Stimulated activated CD4-positive, alpha-beta T cell treated with anti-CD3 and anti-CD28 coated beads, TNF-alpha, amount 100 ng/mL, for 48 hours (primary cell): ENCODE results near the gene NPAS1.
A peak's percentile ranks its signal among the peaks of the same experiment; 100 is the strongest.
"Not testable (repeated sequence)": the region's sequence is repeated elsewhere in the genome, so short reads cannot be mapped to it uniquely, and the experiment has no call there.

ENCODE experiments used
- DNase-seq, 3 donors: peaks; one replicate each; pipeline ENCODE4 v3.0.0-alpha.2; 2020; ENCODE audit warnings: low read depth in 3 of 3

Gene NPAS1

DNA sequence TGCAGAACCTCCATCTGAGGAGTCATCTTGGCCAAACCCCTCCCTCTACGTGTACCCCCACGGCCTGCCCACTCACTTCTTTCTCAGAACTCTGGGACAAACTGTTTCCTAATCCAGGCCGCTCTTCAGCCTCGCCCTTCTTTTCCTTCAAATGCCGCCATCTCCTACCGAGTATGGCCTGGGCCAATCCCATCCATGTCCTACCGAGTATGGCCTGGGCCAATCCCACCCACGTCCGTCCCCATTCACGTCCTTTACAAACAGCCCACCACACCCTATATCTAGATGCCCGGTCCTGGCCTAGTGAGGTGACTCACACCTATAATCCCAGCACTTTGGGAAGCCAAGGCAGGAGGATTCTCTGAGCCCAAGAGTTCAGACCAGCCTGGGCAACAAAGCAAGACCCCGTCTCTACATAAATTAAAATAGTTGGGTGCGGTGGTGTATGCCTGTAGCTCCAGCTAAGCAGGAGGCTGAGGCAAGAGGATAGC lies 27.7 kb downstream of the NPAS1 start:
- DNase-seq: no peak

DNA sequence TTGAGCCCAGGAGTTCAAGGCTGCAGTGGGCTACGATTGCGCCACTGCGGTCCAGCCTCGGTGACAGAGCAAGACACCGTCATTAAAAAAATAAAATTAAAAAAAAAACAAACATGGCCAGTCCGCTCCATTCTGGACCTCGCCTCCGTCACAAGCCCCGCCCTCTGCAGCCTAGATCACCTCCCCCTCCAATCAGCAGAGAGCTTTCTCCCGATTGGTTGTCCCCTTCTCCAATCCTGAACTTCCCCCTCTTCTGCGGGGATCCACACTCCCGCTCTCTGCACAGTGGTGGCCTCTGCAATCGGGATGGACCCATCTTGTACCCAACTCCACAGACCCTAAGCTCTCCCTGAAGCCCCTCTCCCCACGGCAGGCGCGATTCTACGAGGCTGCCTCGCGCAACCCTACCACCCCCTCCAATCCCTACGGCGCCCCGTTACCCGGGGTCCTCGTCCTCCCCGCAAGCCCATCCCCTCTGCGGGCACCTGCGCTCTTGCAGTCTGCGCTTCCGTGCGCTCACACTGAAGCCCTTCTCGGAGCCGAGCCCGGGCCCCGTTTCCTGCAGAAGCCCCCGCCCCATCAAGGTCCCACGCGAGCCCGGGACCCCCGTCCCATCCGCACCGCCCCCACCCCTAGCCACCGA lies 28.2 kb downstream of the NPAS1 start:
- DNase-seq: peak; percentile 39 to 80 (median 72)

DNA sequence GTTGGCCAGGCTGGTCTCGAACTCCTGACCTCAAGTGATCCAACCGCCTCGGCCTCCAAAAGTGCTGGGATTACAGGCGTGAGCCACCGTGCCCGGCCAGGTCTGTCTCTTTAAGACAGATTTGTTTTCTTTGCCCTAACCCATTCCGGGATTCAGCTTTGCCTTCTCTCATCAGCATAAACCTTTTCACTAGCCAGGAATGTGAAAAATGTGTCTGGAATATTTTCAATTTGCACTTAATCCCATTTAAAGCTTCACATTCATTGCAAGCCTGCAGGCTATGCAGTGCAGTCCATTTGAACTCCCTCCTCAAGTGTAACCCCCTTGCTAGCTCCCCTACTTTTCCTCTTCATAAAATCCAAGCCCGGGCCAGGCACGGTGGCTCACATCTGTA lies 29.7 kb downstream of the NPAS1 start:
- no peak for DNase-seq

DNA sequence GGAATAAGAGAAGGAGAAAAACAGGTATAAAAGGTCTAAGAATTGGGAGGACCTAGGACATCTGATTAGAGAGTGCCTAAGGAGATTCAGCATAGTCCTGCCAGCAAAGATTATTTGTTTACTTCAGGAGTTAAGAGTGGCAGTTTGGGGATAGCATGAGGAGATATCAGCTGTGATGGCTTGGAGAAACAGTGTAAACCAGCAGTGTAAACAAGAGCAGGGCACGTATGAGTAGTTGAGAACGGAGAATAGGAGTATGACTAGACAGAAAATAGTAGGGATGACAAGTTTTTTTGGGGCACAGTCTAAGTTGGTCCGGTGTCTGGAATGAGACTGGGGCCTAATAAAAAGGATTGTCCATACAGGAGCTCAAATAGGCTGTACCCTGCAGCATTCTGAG lies 30.9 kb downstream of the NPAS1 start:
- DNase-seq: not testable (repeated sequence)

DNA sequence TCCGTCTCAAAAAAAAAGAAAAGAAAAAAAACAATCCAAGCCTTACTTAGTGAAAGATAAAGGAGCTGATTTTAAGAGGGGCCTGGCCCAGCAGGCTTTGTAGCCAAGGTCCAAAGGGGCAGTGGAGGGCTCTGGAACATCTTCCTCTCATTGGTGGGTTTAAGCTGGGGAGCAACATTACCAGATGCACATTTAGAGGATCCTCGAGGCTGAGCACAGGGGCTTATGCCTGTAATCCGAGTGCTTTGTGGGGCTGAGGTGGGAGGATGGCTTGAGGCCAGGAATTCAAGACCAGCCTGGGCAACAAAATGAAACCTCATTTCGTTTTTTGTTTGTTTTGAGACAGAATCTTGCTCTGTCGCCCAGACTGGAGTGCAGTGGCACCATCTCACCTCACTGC lies 36.8 kb downstream of the NPAS1 start:
- no peak for DNase-seq

DNA sequence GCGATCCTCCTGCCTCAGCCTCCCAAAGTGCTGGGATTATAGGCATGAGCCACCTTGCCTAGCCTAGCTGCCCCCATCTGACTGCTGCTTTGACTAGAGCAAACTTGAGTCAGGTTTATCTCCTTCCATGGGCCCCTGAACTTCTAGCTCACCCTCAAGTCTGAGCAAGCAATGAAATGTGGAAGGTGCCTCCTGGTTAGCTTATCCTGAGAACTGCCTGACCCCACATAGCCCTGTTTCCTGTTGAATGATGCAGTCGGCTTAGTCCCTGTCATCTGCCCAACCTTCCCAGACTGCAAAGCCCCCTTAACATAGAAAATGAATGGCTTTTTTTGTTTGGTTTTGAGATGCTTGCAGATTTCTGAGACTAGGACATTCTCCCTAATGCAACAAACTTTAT lies 37.7 kb downstream of the NPAS1 start:
- DNase-seq: no peak

DNA sequence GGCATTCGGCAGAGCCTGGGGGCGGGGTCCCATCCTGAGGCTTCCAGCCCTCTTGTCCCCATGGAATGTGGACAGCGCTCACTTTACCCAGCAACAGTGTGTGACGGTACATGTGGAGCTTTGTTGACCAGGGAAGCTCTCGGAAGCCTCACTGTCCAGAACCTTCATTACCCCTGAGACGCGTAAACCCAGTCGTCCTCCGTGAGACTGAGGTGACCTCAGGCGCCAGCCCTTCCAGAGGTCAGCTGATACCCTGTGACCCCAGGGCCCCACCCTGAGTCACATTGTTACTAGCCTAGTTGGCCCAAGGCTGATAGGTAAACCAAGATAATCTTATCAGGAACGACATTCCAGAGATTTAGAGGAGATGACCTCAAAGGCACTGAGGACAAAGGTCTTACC lies 39.0 kb downstream of the NPAS1 start:
- no peak for DNase-seq

DNA sequence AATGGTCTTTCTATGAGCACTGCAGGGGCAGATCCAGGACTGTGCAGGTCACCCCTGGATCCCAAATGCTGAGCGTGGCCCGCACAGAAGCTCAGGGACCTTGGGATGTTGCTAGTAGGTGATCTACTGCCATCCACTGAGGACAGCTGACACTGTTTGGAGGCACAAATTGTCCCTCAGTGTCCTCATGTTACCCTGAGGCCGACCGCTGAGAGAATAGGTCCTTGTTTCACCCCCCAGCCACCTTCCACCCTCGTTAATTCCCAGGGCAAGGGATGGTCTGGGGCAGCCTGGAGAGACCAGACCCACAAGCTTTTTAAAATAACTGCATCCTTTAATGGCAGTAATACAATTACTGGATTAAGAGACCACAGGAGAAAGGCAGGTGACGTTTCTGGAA lies 44.2 kb downstream of the NPAS1 start:
- DNase-seq: no peak

DNA sequence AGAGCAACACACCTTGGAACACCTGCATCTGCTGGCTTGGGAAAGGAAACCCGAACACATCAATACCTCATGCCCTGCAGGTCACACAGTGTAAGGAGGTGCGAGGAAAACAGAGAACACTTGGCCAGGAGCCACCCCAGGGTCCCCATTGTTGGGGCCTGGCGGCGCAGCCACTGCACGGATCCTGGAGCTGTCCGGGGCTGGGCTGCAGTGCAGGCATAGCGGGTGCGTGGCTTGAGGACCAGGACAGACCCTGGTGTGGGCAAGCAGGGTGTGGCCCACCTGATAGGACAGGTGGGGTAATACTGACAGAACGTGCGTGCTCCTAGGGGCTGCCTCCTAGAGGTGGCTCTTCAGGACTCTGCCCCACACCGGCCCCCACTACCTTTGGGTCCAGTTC lies 45.6 kb downstream of the NPAS1 start:
- no peak for DNase-seq

DNA sequence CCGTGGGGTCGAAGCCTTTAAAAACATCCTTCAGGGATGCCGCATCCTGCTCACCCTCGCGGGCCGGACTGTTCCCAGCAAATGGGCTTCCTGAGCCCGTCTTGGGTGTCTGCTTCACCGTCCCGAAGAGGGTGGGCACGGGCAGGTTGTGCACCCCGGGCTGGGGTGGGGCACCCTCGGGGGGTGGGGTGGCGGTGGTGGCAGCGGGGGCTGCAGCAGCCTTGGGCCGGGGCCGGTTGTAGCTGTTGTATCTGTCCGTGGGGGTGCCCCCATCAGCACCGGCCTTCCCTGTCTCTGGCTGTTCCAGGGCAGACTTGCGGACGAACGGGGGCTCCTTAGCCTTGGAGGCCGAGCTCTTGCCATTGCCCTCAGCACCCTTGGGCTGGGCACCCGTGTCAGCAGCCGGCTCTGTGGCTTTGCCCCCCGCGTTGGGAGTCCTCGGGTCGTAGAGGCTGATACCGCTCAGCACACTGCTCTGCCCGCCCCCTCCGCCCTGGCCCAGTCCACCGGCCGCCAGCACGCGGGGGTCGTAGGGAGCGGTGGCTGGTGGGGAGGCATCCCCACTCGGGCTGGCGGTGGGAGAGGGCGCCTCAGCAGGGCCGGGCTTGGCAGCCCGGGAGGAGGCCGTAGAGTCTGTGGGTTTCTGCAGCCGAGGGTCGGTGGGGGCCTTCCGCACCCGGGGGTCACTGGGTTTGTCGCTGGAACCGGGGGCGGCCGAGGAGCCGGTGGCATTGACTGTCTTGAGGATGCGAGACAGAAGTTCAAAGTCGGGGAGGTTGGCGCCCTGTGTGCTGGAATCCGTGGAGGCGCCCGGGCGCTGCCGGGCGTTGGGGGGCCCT lies 47.0 kb downstream of the NPAS1 start:
- DNase-seq: no peak

DNA sequence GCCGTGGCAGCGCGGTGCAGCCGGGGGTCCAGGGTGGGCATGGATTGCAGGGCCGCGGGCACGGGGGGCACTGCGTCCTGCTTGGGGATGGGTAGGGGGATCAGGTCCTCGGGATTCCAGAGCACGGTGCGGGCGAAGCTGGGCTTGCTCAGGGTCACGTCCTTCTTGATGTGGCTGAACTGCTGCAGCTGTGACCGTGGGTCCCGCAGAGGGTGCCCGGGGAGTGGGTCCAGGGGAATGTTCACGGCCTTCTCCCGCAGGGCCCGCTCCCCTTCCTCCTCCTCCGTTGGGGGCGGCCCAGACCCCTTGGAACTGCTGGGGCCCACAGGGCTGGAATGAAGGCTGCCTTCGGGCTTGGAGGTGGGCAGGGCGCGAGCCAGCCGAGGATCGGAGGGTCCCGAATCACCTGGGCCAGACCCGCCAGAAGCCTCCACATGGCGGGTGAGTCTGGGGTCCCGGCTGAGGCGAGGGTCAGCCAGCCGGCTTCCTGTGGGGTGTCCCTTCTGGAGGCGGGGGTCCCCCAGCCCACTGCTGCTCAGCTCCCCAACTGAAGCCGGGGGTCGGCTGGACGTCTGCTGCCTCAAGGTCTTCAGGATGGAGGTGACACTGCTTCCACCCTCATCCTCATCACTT lies 47.7 kb downstream of the NPAS1 start:
- no peak for DNase-seq

DNA sequence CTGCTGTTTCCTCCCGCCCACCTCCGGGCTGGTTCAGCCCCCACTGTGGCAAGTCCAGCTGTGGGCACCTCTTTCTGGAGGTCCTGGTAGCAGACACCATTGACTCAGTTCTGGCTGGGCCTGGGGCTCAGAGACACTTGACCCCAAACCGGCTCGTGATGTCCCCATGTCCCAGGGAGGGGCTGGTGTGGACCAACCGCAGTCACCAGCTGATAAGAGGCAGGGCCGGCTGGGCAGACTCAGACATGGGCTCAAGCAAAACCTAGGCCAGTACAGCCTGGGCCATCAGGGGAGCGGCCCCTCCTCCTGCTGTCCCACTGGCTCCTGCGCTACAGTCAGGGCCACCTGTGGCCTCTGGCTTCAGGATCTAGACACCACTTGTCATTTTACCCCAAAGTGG lies 48.6 kb downstream of the NPAS1 start:
- DNase-seq: no peak

DNA sequence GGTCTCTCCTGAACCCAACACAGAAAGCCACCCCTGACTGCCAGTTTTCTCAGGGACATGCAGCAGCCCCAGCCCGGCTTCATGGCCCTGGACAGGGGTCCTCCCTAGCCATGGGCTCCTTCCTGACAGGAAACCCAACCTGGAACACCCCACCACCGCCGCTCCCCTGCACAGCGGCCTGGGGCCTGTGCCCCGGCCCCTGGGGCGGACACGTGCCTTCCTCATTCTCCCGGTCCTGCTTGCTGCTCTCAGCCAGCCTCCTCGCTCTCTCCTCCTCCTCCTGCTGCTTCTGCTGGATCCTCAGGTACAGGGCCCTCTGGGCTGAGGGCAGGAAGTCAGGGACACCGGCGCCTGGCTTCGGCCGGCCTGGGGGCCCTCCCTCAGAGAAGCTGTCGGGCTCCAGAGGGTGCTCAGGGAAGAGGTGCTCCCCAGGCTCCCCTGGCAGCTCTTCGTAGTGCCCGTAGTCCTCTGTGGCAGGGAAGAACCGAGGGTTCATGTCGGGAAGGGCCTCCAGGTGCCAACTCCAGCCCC lies 49.3 kb downstream of the NPAS1 start:
- DNase-seq: no peak

DNA sequence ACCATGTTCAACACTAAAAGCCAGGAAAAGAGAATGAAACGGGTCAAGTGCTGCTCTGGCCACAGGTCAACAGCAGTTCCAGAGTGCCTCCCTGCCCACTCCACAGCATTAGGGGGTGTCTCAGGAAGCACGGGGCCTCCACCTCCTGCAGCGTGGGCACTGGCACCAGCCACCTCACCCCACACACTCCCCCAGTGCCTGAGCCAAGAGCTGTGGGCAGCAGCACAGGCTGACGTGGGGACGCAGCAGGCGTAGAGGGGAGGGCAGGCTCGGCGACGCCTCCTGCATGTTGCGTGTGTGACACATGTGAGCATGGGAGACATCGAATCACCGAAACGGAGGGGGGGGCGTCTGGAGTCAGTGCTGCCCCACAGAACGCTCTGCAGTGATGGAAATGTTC lies 50.2 kb downstream of the NPAS1 start:
- DNase-seq: no peak

DNA sequence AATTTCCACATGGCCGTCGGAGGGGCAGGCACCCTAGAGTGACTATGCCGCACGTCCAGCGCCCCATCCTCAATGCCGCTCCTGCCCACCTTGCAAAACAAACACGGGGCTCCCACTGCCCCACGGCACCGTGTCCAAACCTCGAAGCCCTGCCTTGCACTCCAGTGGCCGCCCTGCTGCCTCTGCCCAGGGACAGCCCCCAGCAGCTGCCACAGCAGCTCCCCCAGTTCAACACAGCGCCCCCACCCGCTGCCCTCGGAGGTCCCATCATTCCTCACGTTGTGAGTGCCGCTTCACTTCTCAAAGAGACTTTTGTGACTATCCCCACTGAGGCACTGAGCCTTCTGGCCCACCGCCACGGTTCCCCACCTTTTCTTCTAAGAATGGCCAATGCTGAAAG lies 51.1 kb downstream of the NPAS1 start:
- DNase-seq: no peak

DNA sequence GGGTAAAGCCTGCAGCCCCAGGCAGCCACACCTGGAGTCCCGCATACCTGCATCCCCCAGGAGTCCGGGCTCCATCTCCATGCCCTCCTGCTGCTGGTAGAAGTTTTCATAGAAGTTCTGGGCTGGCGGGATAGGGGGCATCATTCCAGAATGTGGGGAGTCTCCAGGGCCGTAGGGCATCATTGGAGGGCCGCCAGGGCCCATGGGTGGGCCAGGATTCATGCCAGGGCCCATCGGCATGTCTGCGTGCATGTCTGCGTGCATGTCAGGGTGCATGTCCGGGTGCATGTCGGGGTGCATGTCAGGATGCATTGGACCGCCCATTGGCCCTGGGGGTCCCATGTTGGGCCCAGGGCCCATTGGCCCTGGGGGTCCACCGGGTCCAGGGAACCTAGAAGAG lies 52.1 kb downstream of the NPAS1 start:
- no peak for DNase-seq

DNA sequence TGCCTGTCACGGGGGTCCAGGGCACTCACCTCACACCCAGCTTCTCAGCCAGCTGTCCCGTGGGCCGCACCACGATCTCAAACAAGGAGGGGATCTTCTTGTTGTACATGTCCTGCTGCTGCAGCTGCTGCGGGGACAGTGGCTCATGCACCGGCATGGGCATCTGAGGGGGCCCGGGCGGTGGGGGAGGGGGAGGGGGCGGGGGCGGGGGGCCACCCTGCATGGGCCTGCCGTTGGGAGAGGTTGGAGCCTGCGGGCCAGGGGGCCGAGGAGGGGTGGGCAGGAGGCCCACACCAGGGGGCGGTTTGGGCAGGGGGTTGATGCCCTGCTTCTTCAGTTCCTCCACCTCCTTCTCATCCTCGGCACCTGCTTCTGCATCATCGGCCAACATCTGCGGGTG lies 52.7 kb downstream of the NPAS1 start:
- DNase-seq: no peak

DNA sequence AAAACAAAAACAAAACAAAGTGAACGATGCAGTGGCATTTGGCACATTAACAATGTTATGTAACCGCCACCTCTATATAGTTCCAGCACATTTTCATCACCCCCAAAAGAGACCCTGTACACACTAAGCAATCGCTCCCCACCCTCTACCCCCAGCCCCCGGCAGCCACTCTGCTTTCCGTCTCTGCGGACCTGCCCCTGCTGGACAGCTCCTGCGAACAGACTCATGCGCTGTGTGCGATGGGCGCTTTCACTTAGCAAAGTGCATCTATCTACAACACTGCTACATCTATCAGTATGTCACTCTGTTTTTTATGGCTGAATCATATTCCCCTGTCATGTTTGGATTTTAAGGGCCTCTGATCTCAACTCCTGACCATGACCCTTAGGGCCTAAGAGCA lies 53.9 kb downstream of the NPAS1 start:
- DNase-seq: no peak

DNA sequence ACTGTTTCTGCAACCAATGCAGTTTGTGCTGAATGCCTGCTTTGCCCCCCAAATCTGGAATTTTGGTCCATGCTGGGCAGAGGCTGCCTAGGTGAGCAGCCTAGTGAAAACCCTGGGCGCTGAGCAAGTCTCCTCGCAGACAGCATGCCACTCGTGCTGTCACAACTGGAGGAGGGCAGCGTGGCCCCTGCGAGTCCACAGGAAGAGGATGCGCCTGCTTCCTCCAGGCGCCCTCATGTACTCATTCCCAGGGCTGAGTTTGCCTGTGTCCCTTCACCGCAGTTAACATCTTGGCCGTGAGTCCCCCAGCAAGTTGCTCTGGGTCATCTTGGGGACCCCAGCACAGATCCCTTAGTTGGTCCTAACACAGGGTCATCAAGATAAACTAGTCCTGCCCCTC lies 55.0 kb downstream of the NPAS1 start:
- no peak for DNase-seq

DNA sequence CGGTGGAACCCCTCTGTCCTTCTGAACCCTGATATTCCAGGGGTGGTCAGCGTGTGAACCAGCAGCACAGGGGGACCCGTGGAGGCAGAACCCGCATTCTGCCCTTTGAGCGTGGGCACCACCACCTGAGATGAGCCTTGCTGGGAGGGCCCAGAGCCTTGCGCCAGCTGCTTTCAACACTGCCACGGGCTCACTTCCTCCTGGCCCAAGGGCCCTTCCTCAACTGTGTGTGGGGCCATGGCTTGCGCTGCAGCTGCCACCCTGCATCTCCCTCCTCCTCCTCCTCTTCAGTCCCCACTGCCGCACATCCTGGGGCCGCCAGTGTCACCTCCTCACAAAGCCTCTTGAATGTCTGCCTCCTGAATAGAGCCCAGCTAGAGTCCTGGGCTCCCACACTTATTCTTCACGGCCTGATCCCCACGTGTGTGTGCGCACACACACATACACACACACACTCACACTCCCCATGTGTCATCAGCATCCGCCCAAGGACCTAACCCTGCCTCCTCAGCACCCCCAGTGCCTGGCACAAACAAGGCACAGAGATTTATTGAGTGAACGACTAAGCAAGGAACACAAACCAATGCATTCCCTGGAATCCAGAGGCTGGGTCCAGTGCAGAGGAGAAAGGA lies 55.7 kb downstream of the NPAS1 start:
- DNase-seq: no peak

DNA sequence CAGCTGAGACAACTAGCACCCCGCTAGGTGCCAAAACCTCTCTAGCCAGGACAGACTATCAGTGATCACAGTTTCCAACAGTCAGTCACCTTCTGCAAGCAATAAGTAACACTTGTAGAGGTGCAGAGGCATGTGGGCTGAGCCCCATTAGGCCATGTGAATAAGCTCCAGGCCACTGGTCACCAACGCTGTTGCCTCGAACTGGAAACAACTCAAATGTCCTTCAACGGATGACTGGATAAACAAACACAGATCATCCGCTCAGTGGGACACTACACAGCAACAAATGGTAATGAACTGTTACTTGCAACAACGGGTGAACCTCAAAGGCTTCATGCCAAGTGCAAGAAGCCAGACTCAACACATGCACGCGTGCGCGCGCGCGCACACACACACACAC lies 56.3 kb downstream of the NPAS1 start:
- DNase-seq: no peak

DNA sequence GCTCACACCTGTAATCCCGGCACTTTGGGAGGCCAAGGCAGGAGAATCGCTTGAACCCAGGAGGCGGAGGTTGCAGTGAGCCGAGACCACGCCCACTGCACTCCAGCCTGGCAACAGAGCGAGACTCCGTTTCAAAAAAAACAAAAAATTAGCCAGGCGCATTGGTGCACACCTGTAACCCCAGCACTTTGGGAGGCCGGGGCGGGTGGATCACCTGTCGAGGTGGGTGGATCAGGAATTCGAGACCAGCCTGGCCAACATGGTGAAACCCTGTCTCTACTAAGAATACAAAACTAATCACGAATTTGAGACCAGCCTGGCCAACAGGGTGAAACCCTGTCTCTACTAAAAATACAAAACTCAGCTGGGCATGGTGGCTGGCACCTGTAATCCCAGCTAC lies 58.7 kb downstream of the NPAS1 start:
- DNase-seq: not testable (repeated sequence)
